ENCODE measurements around the gene MPL.

MPL gene

DNA sequence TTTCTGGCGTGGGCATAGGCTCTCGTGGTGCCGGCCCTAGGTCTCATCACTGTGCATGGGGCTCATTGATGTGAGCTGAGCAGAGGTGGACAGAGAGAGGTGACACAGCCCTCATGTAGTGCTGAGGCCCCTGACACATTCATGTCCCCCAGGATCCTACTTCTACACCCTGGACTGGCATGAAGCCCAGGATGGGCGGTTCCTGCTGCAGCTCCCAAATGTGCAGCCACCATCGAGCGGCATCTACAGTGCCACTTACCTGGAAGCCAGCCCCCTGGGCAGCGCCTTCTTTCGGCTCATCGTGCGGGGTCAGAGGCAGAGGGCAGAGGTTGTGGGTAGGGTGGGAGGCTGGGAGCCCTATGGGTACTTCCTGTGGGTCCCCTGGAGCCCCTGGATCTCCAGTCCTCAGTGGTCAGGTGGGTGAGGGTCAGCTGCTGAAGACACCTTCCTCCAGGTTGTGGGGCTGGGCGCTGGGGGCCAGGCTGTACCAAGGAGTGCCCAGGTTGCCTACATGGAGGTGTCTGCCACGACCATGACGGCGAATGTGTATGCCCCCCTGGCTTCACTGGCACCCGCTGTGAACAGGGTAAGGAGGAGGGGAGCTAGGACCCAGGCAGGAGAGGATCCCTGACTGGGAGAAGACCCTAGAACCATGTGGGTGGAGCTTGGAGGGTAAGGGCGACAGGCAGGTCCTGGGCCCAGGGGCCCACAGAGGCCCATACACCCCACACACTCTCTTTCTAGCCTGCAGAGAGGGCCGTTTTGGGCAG, 30.7 kb upstream of the MPL start:
- no peak for DNase-seq

DNA sequence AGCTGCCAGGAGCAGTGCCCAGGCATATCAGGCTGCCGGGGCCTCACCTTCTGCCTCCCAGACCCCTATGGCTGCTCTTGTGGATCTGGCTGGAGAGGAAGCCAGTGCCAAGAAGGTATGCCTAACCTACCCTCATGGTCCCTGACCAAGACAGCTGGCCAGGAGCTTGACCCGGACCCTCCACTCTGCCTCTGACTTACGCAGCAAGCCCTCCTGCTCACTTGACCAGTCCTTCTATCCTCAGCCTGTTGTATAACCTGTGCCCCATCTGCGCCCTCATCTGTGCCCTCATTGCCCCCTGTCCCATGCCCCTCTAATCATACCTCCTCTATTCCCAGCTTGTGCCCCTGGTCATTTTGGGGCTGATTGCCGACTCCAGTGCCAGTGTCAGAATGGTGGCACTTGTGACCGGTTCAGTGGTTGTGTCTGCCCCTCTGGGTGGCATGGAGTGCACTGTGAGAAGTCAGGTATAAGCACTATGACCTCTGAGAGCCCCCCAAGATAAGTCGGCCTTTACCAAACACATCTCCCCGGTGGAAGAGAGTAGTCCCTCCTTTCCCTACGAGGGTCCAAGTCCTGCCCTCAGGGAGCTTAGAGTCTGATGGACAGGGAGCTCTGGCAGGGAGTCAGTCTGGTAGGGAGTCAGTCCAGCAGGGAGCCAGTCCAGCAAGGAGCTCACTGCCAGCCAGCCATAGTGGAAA, 30.0 kb upstream of the MPL start:
- no peak for DNase-seq

DNA sequence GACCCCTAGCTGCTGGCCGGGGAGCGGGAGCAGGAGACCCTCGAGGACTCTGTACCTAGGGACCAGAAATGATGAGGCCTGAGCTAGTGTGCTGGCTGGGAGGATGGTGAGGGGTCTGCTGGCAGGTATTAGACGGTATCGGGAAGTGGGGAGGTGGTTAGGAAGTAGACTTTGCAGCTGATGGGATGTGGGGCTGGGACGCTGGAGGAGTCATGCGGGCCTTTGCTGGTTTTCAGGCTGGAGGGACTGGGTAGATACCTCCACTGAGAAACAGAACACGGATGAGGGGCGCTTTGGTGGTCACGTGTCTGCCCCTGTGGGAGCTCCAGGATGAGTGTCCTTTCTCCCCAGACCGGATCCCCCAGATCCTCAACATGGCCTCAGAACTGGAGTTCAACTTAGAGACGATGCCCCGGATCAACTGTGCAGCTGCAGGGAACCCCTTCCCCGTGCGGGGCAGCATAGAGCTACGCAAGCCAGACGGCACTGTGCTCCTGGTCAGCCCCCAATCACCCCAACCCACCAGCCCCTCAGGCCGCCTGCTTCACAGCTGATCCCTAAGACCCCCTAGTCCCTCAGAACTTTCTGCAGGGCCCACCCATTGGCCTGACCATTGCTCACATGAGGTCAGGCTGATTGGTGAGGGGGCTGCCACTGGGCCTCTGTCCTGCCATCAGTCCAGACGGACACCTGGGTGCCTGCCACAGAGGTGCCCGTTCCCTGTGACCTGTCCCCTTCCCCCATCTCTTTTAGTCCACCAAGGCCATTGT, 28.8 kb upstream of the MPL start:
- DNase-seq = no peak

DNA sequence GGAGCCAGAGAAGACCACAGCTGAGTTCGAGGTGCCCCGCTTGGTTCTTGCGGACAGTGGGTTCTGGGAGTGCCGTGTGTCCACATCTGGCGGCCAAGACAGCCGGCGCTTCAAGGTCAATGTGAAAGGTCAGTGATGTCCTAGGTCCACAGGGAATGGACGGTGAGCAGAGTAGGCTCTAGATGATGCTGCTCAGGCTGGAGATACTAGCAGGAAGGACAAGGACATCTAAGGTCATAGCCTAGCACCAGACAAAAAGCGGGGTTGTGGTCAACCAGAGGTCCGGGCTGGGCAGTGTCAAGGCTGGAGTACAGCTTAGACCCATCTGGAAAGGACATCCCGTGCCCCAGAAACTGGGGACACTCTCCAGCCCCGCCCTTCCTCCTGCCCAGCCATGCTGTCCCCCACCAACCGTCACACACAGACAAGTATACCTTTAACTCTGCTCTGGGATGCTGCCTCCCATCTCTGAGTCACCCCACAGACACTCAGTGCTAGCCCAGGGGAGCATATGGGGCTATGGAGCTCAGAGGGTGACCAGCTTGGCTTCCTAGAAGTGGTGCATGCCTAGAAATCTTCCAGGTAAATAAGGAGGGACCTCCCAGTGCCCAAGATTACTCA, 28.1 kb upstream of the MPL start:
- DNase-seq = no peak

DNA sequence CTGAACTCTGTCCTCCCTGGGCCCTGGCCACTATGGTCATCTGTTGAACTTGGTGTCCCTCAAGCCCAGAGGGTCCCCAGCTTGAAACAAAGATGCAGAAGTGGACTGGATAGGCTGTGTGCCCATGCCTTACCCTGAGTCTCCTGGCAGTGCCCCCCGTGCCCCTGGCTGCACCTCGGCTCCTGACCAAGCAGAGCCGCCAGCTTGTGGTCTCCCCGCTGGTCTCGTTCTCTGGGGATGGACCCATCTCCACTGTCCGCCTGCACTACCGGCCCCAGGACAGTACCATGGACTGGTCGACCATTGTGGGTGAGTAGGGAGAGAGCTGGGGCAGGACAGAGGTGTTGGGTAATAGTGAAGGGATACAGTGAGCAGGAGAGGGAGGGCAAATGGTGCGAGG, 26.1 kb upstream of the MPL start:
- DNase-seq = no peak

DNA sequence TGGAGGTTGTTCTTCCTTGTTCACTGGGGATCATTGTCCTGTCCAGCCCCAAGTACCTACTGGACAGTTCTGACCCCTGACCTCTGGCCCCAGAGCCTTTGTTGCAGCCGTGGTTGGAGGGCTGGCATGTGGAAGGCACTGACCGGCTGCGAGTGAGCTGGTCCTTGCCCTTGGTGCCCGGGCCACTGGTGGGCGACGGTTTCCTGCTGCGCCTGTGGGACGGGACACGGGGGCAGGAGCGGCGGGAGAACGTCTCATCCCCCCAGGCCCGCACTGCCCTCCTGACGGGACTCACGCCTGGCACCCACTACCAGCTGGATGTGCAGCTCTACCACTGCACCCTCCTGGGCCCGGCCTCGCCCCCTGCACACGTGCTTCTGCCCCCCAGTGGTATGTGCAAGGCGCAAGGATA, 25.4 kb upstream of the MPL start:
- no peak for DNase-seq

DNA sequence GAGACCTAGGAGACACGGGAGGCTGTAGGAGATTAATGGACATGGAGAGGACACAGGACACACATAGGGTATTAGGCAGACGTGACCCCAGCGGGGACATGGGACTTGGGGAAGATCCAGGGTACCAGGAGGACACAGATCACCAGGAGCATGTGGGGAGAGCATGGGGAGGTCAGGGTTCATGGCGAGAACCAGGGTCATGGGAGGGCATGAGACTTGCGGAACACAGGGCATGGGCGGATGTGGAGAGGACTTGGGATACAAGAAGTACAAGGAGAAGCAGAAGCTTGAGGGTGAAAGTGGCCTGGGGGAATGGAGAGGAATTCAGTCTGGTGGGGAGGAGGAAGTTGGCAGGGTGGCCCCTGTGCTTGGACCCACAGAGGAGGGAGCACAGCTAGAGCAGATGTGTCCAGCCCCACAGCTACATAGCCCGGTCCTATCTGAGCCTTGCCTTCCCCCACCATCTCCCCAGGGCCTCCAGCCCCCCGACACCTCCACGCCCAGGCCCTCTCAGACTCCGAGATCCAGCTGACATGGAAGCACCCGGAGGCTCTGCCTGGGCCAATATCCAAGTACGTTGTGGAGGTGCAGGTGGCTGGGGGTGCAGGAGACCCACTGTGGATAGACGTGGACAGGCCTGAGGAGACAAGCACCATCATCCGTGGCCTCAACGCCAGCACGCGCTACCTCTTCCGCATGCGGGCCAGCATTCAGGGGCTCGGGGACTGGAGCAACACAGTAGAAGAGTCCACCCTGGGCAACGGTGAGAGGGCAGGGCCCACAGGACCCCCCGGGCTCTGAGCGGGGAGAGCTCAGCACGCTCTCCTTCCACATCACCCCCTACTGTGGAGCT, 24.7 kb upstream of the MPL start:
- no peak for DNase-seq

DNA sequence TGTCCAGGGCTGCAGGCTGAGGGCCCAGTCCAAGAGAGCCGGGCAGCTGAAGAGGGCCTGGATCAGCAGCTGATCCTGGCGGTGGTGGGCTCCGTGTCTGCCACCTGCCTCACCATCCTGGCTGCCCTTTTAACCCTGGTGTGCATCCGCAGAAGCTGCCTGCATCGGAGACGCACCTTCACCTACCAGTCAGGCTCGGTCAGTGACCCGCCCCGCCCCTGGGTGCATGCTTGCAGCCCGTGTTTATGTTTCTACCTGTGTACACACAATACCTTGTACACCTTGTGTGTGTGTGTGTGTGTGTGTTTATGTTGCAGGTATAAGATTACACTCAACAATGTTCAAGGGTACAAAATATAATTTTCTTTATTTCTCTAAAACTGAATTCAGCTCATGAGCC, 23.8 kb upstream of the MPL start:
- no peak for DNase-seq

DNA sequence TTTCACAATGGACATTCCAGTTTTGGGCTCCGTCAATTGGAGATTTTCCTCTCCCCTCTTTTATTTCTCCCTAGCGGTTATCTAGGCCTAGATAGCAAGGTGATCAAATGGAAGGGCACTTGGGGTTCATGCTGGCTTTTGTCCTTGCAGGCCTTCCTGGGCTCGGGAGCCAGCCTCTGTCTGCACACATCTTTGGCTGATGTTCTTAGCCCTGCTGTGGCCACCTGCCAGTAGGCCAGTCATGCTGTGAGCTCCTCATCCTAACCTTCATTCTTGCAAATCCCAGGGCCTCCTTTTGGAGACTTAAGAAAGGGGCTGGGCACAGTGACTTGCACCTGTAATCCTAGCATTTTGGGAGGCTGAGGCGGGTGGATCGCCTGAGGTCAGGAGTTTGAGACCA, 23.4 kb upstream of the MPL start:
- DNase-seq = no peak

DNA sequence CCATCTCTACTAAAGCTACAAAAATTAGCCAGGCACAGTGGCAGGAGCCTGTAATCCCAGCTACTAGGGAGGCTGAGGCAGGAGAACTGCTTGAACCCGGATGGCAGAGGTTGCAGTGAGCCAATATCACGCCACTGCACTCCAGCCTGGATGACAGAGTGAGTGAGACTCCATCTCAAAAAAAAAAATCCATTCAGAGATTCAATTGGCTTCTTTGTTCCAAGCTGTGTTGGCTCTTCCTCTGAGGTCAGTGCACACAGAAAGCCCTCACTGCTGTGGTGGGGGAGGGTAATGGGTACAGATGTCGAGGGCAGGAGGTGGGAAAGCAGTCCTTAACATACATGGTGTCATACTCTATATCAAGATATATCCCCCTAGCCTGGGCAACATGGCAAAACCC, 22.1 kb upstream of the MPL start:
- no peak for DNase-seq

DNA sequence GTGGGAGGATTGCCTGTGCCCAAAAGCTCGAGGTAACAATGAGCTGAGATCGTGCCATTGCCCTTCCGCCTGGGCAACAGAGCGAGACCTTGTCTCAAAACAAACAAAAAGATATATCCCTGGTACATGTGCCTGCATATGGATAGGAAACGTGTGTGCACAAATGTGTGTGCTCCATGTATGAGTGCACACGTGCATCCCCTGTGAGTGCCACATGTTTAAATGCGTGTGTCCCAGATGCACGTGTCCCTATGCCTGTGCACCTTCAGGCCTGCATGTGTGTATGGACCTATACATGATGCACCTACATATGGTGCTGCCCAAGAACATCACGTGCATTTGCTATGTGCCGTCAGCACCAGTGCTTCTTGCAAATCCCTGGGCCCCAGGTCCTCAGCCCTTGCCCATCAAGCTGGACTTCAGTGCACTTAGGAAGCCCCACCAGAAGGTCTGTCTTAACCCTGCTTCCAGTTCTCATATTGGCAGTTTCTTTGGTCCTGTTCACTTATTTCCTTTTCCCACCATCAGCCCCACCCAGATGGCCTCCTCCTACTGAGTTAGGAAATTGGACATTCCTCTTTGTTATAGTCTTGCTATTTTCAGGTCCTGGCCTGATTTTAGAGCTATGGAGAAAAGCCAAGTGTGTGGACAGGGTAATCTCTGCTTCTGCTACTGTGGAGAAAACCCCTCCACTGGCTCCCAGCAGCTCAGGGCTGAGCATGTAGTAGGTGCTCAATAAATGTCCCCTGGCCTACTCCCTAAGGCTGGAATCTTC, 21.5 kb upstream of the MPL start:
- no peak for DNase-seq

DNA sequence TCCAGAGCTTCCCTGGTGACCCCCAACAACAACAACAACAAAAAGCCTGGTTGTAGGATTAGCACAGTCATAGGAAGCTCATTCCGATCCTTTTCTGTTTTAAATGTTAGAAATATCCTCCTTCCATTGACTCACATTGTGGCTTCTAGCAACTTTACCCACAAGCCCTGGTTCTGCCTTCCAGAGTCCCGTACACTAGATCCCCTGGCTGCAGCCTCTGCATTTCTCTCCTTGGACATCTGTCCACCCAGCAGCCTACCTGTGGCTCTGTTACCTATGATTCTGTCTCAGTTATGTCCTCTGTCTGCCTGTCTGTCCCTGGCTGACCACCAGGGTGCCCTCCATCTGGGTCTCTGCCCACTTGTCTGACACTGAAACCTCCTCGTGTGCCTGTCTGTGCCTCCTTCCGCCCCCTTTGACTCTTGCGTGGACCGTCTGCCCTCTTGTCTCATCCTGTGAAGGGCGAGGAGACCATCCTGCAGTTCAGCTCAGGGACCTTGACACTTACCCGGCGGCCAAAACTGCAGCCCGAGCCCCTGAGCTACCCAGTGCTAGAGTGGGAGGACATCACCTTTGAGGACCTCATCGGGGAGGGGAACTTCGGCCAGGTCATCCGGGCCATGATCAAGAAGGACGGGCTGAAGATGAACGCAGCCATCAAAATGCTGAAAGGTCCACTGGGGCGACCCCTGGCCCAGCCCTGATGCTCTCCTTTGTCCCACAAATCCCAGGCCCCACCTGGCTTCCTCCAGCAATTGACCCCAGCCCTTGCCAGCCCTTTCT, 20.7 kb upstream of the MPL start:
- DNase-seq = no peak

DNA sequence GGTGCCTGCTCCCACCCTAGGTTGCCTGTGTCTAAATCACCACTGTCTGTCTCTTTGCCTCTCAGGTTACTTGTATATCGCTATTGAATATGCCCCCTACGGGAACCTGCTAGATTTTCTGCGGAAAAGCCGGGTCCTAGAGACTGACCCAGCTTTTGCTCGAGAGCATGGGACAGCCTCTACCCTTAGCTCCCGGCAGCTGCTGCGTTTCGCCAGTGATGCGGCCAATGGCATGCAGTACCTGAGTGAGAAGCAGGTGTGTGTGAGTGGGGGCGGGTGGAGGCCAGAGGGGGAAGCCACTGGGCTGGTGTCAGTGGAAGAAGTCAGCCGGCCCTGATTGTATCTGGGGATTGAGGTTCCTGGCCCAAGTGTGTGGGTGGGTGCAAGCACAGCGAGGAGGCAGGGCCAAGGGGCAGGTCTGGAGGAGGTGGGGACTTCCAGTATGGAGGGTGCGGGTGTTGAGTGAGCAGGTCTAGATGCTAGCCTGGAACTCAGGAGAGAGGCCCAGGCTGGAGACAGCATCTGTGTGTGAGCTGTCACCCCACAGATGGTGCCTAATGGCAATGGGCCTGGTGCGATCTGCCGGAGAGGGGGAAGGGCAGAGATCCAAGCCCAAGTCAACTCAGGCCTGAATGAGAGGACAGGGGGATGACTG, 19.7 kb upstream of the MPL start:
- no peak for DNase-seq

DNA sequence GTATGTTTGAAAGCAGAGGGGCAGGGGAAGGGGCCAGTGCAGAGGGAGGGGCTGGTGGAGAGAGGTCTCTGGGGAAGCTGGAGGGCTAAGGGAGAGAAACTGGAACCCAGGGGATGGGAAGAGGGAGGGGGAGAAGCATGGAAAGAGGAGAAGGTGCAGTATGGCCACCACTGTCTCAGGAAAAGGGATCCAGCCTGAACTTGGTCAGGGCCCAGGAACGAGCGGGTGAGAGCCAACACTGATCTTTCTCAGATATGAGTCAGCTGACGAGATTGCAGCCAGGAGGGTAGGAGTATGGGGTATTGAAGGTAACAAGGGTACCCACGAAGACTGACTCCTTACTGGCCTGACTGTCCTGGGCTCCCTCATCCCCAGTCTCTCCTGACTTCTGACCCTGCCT, 18.8 kb upstream of the MPL start:
- no peak for DNase-seq

DNA sequence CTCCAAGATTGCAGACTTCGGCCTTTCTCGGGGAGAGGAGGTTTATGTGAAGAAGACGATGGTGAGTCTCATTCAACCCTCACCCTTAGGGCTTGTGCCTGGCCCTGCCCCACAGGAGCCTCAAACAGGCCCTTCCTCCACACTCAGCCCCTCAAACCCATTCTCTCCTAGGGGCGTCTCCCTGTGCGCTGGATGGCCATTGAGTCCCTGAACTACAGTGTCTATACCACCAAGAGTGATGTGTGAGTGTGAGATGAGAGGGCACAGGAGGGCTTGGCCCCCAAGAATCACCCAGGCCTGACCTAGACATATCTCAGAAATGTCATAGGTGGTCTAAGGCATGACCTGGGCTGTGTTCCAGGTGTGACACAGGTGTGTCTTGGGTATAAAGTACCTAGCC, 18.3 kb upstream of the MPL start:
- no peak for DNase-seq

DNA sequence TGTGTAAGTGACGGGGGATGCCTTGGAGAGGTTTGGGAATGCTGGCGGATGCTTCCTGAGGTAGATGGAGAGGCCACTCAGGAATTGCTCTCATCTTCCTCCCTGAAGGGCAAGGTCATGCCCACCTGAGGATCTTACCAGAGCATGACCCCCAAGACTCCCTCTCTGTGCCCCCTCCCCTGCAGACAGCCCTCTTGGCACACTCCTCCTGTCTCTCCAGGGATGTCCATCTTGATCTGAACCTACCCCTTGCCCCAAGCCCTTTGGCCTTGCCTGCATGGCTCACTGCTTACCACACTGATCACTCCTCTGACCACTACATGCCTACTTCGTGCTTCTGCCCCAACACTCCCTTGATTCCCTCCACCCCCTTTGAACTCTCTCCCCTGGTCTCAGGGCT, 17.9 kb upstream of the MPL start:
- no peak for DNase-seq

DNA sequence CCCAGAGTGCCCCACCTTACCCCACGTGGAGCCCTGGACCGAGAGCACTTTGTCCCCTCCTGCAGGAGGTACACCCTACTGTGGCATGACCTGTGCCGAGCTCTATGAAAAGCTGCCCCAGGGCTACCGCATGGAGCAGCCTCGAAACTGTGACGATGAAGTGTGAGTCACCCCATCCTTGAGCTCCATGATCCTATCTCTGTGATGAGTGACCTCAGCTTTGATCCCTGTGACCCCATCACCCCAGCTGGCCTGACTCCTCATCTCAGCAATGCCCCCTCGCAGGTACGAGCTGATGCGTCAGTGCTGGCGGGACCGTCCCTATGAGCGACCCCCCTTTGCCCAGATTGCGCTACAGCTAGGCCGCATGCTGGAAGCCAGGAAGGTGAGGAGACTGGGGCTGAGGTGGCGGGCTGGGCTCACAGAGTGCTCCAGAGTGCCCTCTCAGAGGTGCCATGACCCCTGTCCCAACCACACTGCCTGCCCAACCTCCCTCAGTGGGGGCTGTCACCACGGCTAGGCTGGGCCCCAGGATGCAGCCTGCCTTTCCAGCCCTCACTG, 16.2 kb upstream of the MPL start:
- no peak for DNase-seq

DNA sequence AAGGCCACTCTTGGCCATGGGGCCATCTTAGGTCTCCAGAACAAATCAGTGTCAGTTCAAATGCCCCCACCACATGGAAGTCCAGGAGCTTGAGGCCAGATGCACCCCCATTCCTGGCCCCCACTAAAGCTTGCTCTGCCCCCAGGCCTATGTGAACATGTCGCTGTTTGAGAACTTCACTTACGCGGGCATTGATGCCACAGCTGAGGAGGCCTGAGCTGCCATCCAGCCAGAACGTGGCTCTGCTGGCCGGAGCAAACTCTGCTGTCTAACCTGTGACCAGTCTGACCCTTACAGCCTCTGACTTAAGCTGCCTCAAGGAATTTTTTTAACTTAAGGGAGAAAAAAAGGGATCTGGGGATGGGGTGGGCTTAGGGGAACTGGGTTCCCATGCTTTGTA, 15.1 kb upstream of the MPL start:
- no peak for DNase-seq

DNA sequence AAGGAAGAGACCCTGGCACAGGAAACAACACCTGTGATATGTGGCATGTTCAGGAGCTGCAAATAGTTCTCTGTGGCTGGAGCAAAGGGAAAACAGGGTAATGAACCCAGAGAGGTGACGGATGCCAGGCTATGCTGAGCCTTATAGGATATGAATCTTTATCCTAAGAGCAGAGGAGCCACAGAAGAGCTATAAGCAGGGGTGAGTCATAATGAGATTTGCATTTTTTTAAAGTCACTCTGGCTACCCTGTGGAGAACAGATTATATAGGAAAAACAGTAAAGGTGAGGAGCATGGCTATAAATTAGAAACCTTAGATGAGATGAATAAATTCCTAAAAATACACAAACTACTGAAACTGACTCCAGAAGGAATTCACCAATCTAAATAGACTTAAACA, 12.8 kb upstream of the MPL start:
- no peak for DNase-seq

DNA sequence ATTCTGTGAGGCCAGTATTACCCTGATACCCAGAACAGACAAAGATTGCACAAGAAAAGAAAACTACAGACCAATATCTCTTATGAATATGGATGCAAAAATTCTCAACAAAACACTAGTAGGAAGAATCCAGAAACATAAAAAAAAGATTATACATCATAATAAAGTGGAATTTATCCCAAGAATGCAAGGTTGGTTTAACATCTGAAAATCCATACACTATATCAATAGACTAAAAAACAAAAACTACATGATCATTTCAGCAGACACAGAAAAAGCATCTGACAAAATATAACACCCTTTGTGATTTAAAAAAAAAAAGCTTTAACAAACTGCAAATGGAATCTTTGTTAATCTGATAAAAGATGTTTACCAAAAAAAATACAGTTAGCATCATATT, 12.2 kb upstream of the MPL start:
- no peak for DNase-seq
